WTC11 (cell line): ENCODE measurements around the gene CALM3. TPM values are rescaled to one million over a fixed set of nuclear protein-coding genes. Genes with fewer than 3 reads are reported as not detected.
A peak's percentile ranks its signal among the peaks of the same experiment; 100 is the strongest.

Source experiments
- ATAC-seq: fragments of 200-7000 bp; cut with Tn5 transposase; 2 replicates; pipeline ENCODE4 v1.10.0; 2021; ENCODE audit warnings: mild to moderate bottlenecking, moderate library complexity
- CTCF ChIA-PET: fragments of 300-600 bp; sonication (Branson Sonifier 250); formaldehyde crosslinking; loops from one replicate; lab custom pipeline; 2021; ENCODE audit warnings: antibody characterized with exemption; lab: Charles Lee
- POLR2A ChIA-PET: fragments of 350-600 bp; sonication (Branson Sonifier 250); formaldehyde crosslinking; loops from one replicate; lab custom pipeline; 2021; ENCODE audit warnings: antibody characterized with exemption; lab: Charles Lee
- DNase-seq: peaks from one replicate; pipeline ENCODE4 v3.0.0; 2021; ENCODE audit warnings: low spot score
- H3K27ac Mint-ChIP-seq: 2 replicates; pipeline ENCODE4 v1.8.0; 2021; ENCODE audit warnings: mixed read lengths
- H3K27me3 Mint-ChIP-seq: 2 replicates; pipeline ENCODE4 v1.8.0; 2021; ENCODE audit warnings: low read depth, mild to moderate bottlenecking, moderate library complexity, mixed read lengths
- H3K36me3 Mint-ChIP-seq: 2 replicates; pipeline ENCODE4 v1.8.0; 2021; ENCODE audit warnings: mixed read lengths
- H3K4me1 Mint-ChIP-seq: 2 replicates; pipeline ENCODE4 v1.8.0; 2022; ENCODE audit warnings: mixed read lengths
- H3K4me3 Mint-ChIP-seq: 2 replicates; pipeline ENCODE4 v1.8.0; 2021; ENCODE audit warnings: mild to moderate bottlenecking, moderate library complexity, mixed read lengths
- H3K9me3 Mint-ChIP-seq: 2 replicates; pipeline ENCODE4 v1.8.0; 2021; ENCODE audit warnings: mixed read lengths
- CREB1 ChIP-seq: sonication (generic); formaldehyde crosslinking; IDR thresholded peaks from 2 replicates; pipeline ENCODE4 v1.8.0; 2023; ENCODE audit warnings: mild to moderate bottlenecking, missing genetic modification reagents
- ELF4 ChIP-seq: sonication (generic); formaldehyde crosslinking; IDR thresholded peaks from 2 replicates; pipeline ENCODE4 v1.8.1; 2022; ENCODE audit warnings: low read depth, mild to moderate bottlenecking, moderate library complexity, missing genetic modification reagents
- ETV6 ChIP-seq: sonication (generic); formaldehyde crosslinking; IDR thresholded peaks from 2 replicates; pipeline ENCODE4 v1.8.1; 2022; ENCODE audit warnings: mild to moderate bottlenecking, missing genetic modification reagents
- FOXP4 ChIP-seq: sonication (generic); formaldehyde crosslinking; IDR thresholded peaks from 2 replicates; pipeline ENCODE4 v1.8.0; 2022; ENCODE audit warnings: mild to moderate bottlenecking, missing genetic modification reagents
- GRHL2 ChIP-seq: fragments of 250-450 bp; sonication (Bioruptor Pico); IDR thresholded peaks from 2 replicates; pipeline ENCODE4 v1.8.0; 2022; ENCODE audit warnings: mild to moderate bottlenecking, moderate library complexity; ENCODE audit not compliant: insufficient replicate concordance, severe bottlenecking
- MAX ChIP-seq: sonication (generic); formaldehyde crosslinking; IDR thresholded peaks from 2 replicates; pipeline ENCODE4 v1.8.0; 2022; ENCODE audit warnings: mild to moderate bottlenecking, missing genetic modification reagents
- MYBL2 ChIP-seq: sonication (generic); formaldehyde crosslinking; IDR thresholded peaks from 2 replicates; pipeline ENCODE4 v1.8.1; 2023; ENCODE audit warnings: mild to moderate bottlenecking, moderate library complexity, missing genetic modification reagents
- NR2C2 ChIP-seq: sonication (generic); formaldehyde crosslinking; IDR thresholded peaks from 2 replicates; pipeline ENCODE4 v1.8.0; 2022; ENCODE audit warnings: mild to moderate bottlenecking, missing genetic modification reagents
- PRDM15 ChIP-seq: sonication (generic); formaldehyde crosslinking; IDR thresholded peaks from 2 replicates; pipeline ENCODE4 v1.8.0; 2022; ENCODE audit warnings: missing genetic modification reagents
- ZNF263 ChIP-seq: sonication (generic); formaldehyde crosslinking; IDR thresholded peaks from 2 replicates; pipeline ENCODE4 v1.8.1; 2022; ENCODE audit warnings: low read depth, mild to moderate bottlenecking, moderate library complexity, missing genetic modification reagents
- total RNA-seq: library from RNA; stranded (reverse); gene quantifications from 3 replicates; pipeline ENCODE4 v1.2.3, GENCODE V29; 2021
- TF ChIP-seq, protein P1 (sequence below): sonication (generic); formaldehyde crosslinking; IDR thresholded peaks from 2 replicates; pipeline ENCODE4 v1.8.0; 2023; ENCODE audit warnings: missing genetic modification reagents, mild to moderate bottlenecking, borderline replicate concordance
- TF ChIP-seq, protein P2 (sequence below): sonication (generic); formaldehyde crosslinking; IDR thresholded peaks from 2 replicates; pipeline ENCODE4 v1.8.1; 2022; ENCODE audit warnings: mild to moderate bottlenecking, moderate library complexity, missing genetic modification reagents
- TF ChIP-seq, protein P3 (sequence below): sonication (generic); formaldehyde crosslinking; IDR thresholded peaks from 2 replicates; pipeline ENCODE4 v1.8.0; 2023; ENCODE audit warnings: missing genetic modification reagents
- TF ChIP-seq, protein P4 (sequence below): sonication (generic); formaldehyde crosslinking; IDR thresholded peaks from 2 replicates; pipeline ENCODE4 v1.8.0; 2022; ENCODE audit warnings: mild to moderate bottlenecking, missing genetic modification reagents

CALM3 gene
- total RNA-seq, 1 experiment from 2014 or later: 306 TPM

- TF ChIP-seq MAX: peak; percentile 75
- TF ChIP-seq PRDM15 (CRISPR knock-in tag): peak; percentile 11; the same call in 1 of the 2 replicates
- TF ChIP-seq ELF4 (CRISPR knock-in tag): no peak
- no peak for TF ChIP-seq NR2C2 (CRISPR knock-in tag)
- TF ChIP-seq GRHL2: no peak
- TF ChIP-seq, protein P1, sequence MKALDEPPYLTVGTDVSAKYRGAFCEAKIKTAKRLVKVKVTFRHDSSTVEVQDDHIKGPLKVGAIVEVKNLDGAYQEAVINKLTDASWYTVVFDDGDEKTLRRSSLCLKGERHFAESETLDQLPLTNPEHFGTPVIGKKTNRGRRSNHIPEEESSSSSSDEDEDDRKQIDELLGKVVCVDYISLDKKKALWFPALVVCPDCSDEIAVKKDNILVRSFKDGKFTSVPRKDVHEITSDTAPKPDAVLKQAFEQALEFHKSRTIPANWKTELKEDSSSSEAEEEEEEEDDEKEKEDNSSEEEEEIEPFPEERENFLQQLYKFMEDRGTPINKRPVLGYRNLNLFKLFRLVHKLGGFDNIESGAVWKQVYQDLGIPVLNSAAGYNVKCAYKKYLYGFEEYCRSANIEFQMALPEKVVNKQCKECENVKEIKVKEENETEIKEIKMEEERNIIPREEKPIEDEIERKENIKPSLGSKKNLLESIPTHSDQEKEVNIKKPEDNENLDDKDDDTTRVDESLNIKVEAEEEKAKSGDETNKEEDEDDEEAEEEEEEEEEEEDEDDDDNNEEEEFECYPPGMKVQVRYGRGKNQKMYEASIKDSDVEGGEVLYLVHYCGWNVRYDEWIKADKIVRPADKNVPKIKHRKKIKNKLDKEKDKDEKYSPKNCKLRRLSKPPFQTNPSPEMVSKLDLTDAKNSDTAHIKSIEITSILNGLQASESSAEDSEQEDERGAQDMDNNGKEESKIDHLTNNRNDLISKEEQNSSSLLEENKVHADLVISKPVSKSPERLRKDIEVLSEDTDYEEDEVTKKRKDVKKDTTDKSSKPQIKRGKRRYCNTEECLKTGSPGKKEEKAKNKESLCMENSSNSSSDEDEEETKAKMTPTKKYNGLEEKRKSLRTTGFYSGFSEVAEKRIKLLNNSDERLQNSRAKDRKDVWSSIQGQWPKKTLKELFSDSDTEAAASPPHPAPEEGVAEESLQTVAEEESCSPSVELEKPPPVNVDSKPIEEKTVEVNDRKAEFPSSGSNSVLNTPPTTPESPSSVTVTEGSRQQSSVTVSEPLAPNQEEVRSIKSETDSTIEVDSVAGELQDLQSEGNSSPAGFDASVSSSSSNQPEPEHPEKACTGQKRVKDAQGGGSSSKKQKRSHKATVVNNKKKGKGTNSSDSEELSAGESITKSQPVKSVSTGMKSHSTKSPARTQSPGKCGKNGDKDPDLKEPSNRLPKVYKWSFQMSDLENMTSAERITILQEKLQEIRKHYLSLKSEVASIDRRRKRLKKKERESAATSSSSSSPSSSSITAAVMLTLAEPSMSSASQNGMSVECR (CRISPR knock-in tag): 0 out of 2 replicates have a peak, but pooled peaks have one; percentile 9
These were observed 38.4 kb downstream of the CALM3 start (continued) for GRCh38 chr19:46639358-46640182.

- no peak overlapping the region for H3K27ac Mint-ChIP-seq
- DNase-seq (no peak), ATAC-seq (no peak)
- CTCF ChIA-PET: interaction anchor here (1.1 kb wide), 1 partner anchor 110 kb away, joined by 5 read pairs; no protein-coding TSS in a partner anchor
- POLR2A ChIA-PET: no interaction called here
- H3K36me3 Mint-ChIP-seq: no peaks in the 10 kb centered on the region
- peaks cover 9% of the 10 kb centered on the region for H3K4me1 Mint-ChIP-seq
- peak overlapping the region; percentile 48 for H3K4me3 Mint-ChIP-seq
- H3K27me3 Mint-ChIP-seq: peaks cover 59% of the 10 kb centered on the region
- no peak for TF ChIP-seq ETV6 (CRISPR knock-in tag)
- TF ChIP-seq, protein P2, sequence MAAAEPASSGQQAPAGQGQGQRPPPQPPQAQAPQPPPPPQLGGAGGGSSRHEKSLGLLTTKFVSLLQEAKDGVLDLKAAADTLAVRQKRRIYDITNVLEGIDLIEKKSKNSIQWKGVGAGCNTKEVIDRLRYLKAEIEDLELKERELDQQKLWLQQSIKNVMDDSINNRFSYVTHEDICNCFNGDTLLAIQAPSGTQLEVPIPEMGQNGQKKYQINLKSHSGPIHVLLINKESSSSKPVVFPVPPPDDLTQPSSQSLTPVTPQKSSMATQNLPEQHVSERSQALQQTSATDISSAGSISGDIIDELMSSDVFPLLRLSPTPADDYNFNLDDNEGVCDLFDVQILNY (CRISPR knock-in tag): no peak
- H3K9me3 Mint-ChIP-seq: no peaks in the 10 kb centered on the region
These were observed 39.5 kb downstream of the CALM3 start for GRCh38 chr19:46640656-46641055.

- TF ChIP-seq ZNF263 (CRISPR knock-in tag) (no peak), CREB1 (CRISPR knock-in tag) (no peak), FOXP4 (CRISPR knock-in tag) (no peak), MYBL2 (no peak)
- TF ChIP-seq, protein P3, sequence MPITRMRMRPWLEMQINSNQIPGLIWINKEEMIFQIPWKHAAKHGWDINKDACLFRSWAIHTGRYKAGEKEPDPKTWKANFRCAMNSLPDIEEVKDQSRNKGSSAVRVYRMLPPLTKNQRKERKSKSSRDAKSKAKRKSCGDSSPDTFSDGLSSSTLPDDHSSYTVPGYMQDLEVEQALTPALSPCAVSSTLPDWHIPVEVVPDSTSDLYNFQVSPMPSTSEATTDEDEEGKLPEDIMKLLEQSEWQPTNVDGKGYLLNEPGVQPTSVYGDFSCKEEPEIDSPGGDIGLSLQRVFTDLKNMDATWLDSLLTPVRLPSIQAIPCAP: no peak
- TF ChIP-seq, protein P4, sequence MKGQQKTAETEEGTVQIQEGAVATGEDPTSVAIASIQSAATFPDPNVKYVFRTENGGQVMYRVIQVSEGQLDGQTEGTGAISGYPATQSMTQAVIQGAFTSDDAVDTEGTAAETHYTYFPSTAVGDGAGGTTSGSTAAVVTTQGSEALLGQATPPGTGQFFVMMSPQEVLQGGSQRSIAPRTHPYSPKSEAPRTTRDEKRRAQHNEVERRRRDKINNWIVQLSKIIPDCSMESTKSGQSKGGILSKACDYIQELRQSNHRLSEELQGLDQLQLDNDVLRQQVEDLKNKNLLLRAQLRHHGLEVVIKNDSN (CRISPR knock-in tag): no peak
- peaks cover 89% of the 10 kb centered on the region for H3K27me3 Mint-ChIP-seq
- ATAC-seq: no peak
- POLR2A ChIA-PET: no interaction called here
- CTCF ChIA-PET: interaction anchor here (1.0 to 2.5 kb wide), 4 partner anchors 17 to 84 kb away, joined by 3 to 16 read pairs (median 4); partner anchors contain the start of gene DACT3
- H3K36me3 Mint-ChIP-seq: no peaks in the 10 kb centered on the region; the same call in 1 of the 2 replicates
- no peak overlapping the region for H3K4me3 Mint-ChIP-seq
- peaks cover 12% of the 10 kb centered on the region for H3K4me1 Mint-ChIP-seq
- no peak overlapping the region for H3K27ac Mint-ChIP-seq
- no peaks in the 10 kb centered on the region for H3K9me3 Mint-ChIP-seq
- no peak for DNase-seq
These were observed 43.6 kb downstream of the CALM3 start for GRCh38 chr19:46644720-46645119.
